H9 (cell line): Measurements from ENCODE around the gene ACOX3. TPM values are rescaled to one million over a fixed set of nuclear protein-coding genes. Genes with fewer than 3 reads are reported as not detected.

Experiments used
- DNase-seq: peaks from one replicate; pipeline ENCODE4 v3.0.0-alpha.2; 2017
- H2AFZ ChIP-seq: one replicate; pipeline ENCODE4 v1.6.1; 2013; ENCODE audit warnings: mild to moderate bottlenecking, low read length, control low read depth, moderate library complexity
- H2AK5ac ChIP-seq: 2 replicates; pipeline ENCODE4 v1.6.1; 2013; ENCODE audit warnings: low read length, control low read depth, mixed read lengths; ENCODE audit not compliant: insufficient read length
- H2BK120ac ChIP-seq: one replicate; pipeline ENCODE4 v1.6.1; 2013; ENCODE audit warnings: low read depth, mild to moderate bottlenecking, low read length, control low read depth, inconsistent platforms; ENCODE audit not compliant: poor library complexity, severe bottlenecking
- H2BK12ac ChIP-seq: 2 replicates; pipeline ENCODE4 v1.6.1; 2013; ENCODE audit warnings: low read length, control low read depth, mixed read lengths, low read depth; ENCODE audit not compliant: insufficient read length
- H2BK15ac ChIP-seq: 2 replicates; pipeline ENCODE4 v1.6.1; 2013; ENCODE audit warnings: low read depth, low read length, control low read depth
- H2BK20ac ChIP-seq: one replicate; pipeline ENCODE4 v1.6.1; 2013; ENCODE audit warnings: low read depth, mild to moderate bottlenecking, low read length, control low read depth, inconsistent platforms; ENCODE audit not compliant: poor library complexity, severe bottlenecking
- H2BK5ac ChIP-seq: 2 replicates; pipeline ENCODE4 v1.6.1; 2013; ENCODE audit warnings: low read length, control low read depth, mixed read lengths; ENCODE audit not compliant: insufficient read length
- H3K14ac ChIP-seq: 2 replicates; pipeline ENCODE4 v1.6.1; 2013; ENCODE audit warnings: low read length, control low read depth; ENCODE audit not compliant: insufficient read depth
- H3K18ac ChIP-seq: 2 replicates; pipeline ENCODE4 v1.6.1; 2013; ENCODE audit warnings: low read depth, mild to moderate bottlenecking, mixed read lengths, low read length, control low read depth; ENCODE audit not compliant: insufficient read length
- H3K23ac ChIP-seq: 2 replicates; pipeline ENCODE4 v1.6.1; 2013; ENCODE audit warnings: low read length, control low read depth, mixed read lengths, low read depth; ENCODE audit not compliant: insufficient read length
- H3K23me2 ChIP-seq: 2 replicates; pipeline ENCODE4 v1.6.1; 2013; ENCODE audit warnings: low read depth, mild to moderate bottlenecking, mixed read lengths, low read length, control low read depth; ENCODE audit not compliant: insufficient read length, poor library complexity, severe bottlenecking
- H3K27ac ChIP-seq: 2 replicates; pipeline ENCODE4 v1.5.1; 2013; ENCODE audit warnings: low read length, control low read depth, mixed read lengths, low read depth; ENCODE audit not compliant: insufficient read length
- H3K27me3 ChIP-seq: 2 replicates; pipeline ENCODE4 v1.6.1; 2013; ENCODE audit warnings: low read length, control low read depth, inconsistent platforms; ENCODE audit not compliant: insufficient read depth
- H3K4ac ChIP-seq: 2 replicates; pipeline ENCODE4 v1.6.1; 2013; ENCODE audit warnings: low read depth, mild to moderate bottlenecking, control low read depth, inconsistent platforms, low read length, moderate library complexity
- H3K4me1 ChIP-seq: 2 replicates; pipeline ENCODE4 v1.6.1; 2013; ENCODE audit warnings: low read length, control low read depth, inconsistent platforms; ENCODE audit not compliant: insufficient read depth
- H3K4me2 ChIP-seq: 2 replicates; pipeline ENCODE4 v1.6.1; 2013; ENCODE audit warnings: low read length, control low read depth, mixed read lengths; ENCODE audit not compliant: insufficient read length, insufficient read depth
- H3K56ac ChIP-seq: 2 replicates; pipeline ENCODE4 v1.6.1; 2013; ENCODE audit warnings: low read depth, mild to moderate bottlenecking, mixed read lengths, low read length, control low read depth; ENCODE audit not compliant: insufficient read length
- H3K79me1 ChIP-seq: 2 replicates; pipeline ENCODE4 v1.6.1; 2013; ENCODE audit warnings: low read depth, mild to moderate bottlenecking, moderate library complexity, low read length, control low read depth, inconsistent platforms; ENCODE audit not compliant: insufficient read depth, poor library complexity, severe bottlenecking
- H3K79me2 ChIP-seq: 2 replicates; pipeline ENCODE4 v1.6.1; 2013; ENCODE audit warnings: low read length, control low read depth, inconsistent platforms; ENCODE audit not compliant: insufficient read depth
- H3K9ac ChIP-seq: 2 replicates; pipeline ENCODE4 v1.6.1; 2013; ENCODE audit warnings: low read length, control low read depth, mixed read lengths; ENCODE audit not compliant: insufficient read length; ENCODE audit errors: extremely low read depth
- H3K9me3 ChIP-seq: one replicate; pipeline ENCODE4 v1.6.1; 2013; ENCODE audit warnings: low read depth, low read length, inconsistent platforms; ENCODE audit not compliant: control insufficient read depth
- H3T11ph ChIP-seq: one replicate; pipeline ENCODE4 v1.6.1; 2013; ENCODE audit warnings: mild to moderate bottlenecking, low read length, control low read depth, inconsistent platforms
- H4K20me1 ChIP-seq: one replicate; pipeline ENCODE4 v1.6.1; 2013; ENCODE audit not compliant: control insufficient read depth, insufficient read length, insufficient read depth
- H4K5ac ChIP-seq: 2 replicates; pipeline ENCODE4 v1.6.1; 2013; ENCODE audit warnings: low read depth, mild to moderate bottlenecking, mixed read lengths, low read length, control low read depth; ENCODE audit not compliant: insufficient read length
- H4K8ac ChIP-seq: replicated peaks from 2 replicates; pipeline ENCODE4 v1.6.1; 2013; ENCODE audit warnings: low read length, control low read depth, mixed read lengths, low read depth; ENCODE audit not compliant: insufficient read length
- H4K91ac ChIP-seq: 2 replicates; pipeline ENCODE4 v1.6.1; 2013; ENCODE audit warnings: low read depth, mild to moderate bottlenecking, moderate library complexity, mixed read lengths, low read length, control low read depth; ENCODE audit not compliant: insufficient read length
- H3K27ac Mint-ChIP-seq, 3 experiments: 2 replicates in 2 of 3; 3 replicates in 1 of 3; pipeline ENCODE4 v1.8.0; 2020 to 2021; ENCODE audit warnings: mixed read lengths in 3 of 3, mild to moderate bottlenecking in 1 of 3, moderate library complexity in 1 of 3
- H3K27me3 Mint-ChIP-seq: 2 replicates; pipeline ENCODE4 v1.8.0; 2021; ENCODE audit warnings: low read depth, mild to moderate bottlenecking, moderate library complexity, mixed read lengths
- H3K36me3 Mint-ChIP-seq, 3 experiments: 2 replicates in 2 of 3; 3 replicates in 1 of 3; pipeline ENCODE4 v1.8.0; 2020 to 2021; ENCODE audit warnings: low read depth in 3 of 3, mixed read lengths in 3 of 3; ENCODE audit not compliant: insufficient read depth in 1 of 3
- H3K4me1 Mint-ChIP-seq, 2 experiments: 2 replicates each; pipeline ENCODE4 v1.8.0; 2020; ENCODE audit warnings: mixed read lengths in 2 of 2
- H3K4me3 Mint-ChIP-seq, 2 experiments: 2 replicates in 1 of 2; 3 replicates in 1 of 2; pipeline ENCODE4 v1.8.0; 2020 to 2021; ENCODE audit warnings: mild to moderate bottlenecking in 2 of 2, mixed read lengths in 2 of 2, moderate library complexity in 1 of 2
- H3K9me3 Mint-ChIP-seq, 2 experiments: 2 replicates in 1 of 2; 3 replicates in 1 of 2; pipeline ENCODE4 v1.8.0; 2020; ENCODE audit warnings: mild to moderate bottlenecking in 2 of 2, mixed read lengths in 2 of 2, moderate library complexity in 1 of 2
- CTCF ChIP-seq: fragments of 200-600 bp; sonication (generic); conservative IDR thresholded peaks from 3 replicates; pipeline ENCODE4 v1.8.0; 2021; ENCODE audit warnings: antibody characterized with exemption, mild to moderate bottlenecking
- WGBS: extraction: QIAGEN DNeasy Blood & Tissue Kit; methylation state at CpG from one replicate; pipeline ENCODE4 v1.1.7; 2013; ENCODE audit warnings: missing lambda C conversion rate, low lambda C conversion rate, mixed read lengths; ENCODE audit not compliant: insufficient read length; ENCODE audit errors: extremely low coverage; 5-methylcytosine and 5-hydroxymethylcytosine counted together
- total RNA-seq: library from RNA; stranded (reverse); gene quantifications from 2 replicates; pipeline ENCODE4 v1.2.1, GENCODE V29; 2021

Gene ACOX3
- total RNA-seq, 1 experiment from 2014 or later, result 13.8 TPM

GRCh38 chr4:8351931-8352367 is 88.6 kb downstream of the ACOX3 start:
- no peak overlapping the region for H2AK5ac ChIP-seq
- H3K27me3 Mint-ChIP-seq, result peaks cover 36% of the 10 kb centered on the region
- H3K9me3 ChIP-seq, result no peaks in the 10 kb centered on the region
- no peak overlapping the region for H3T11ph ChIP-seq
- H3K4ac ChIP-seq, result no peak overlapping the region
- no peaks in the 10 kb centered on the region for H3K23me2 ChIP-seq
- H3K4me1 Mint-ChIP-seq, result peaks cover 32 to 34% of the 10 kb centered on the region in 2 experiments
- H3K27ac Mint-ChIP-seq, result no peak overlapping the region
- H4K5ac ChIP-seq, result no peak overlapping the region
- H3K18ac ChIP-seq, result no peak overlapping the region
- H2AFZ ChIP-seq, result no peak overlapping the region
- TF ChIP-seq CTCF, result no peak
- H3K36me3 Mint-ChIP-seq, result peaks cover 0 to 11% (median 1%) of the 10 kb centered on the region in 3 experiments; a peak in 1 of 7 replicates
- peaks cover 5% of the 10 kb centered on the region; the same call in 1 of the 2 replicates for H3K4me1 ChIP-seq
- no peak overlapping the region for H3K9ac ChIP-seq
- H3K4me3 Mint-ChIP-seq, result no peak overlapping the region
- no peaks in the 10 kb centered on the region for H4K20me1 ChIP-seq
- H2BK20ac ChIP-seq, result no peak overlapping the region
- peaks cover 4% of the 10 kb centered on the region; the same call in 1 of the 2 replicates for H3K27me3 ChIP-seq
- H4K8ac ChIP-seq, result no peak overlapping the region
- no peaks in the 10 kb centered on the region for H3K9me3 Mint-ChIP-seq
- H3K56ac ChIP-seq, result no peak overlapping the region
- no peak overlapping the region for H4K91ac ChIP-seq
- no peaks in the 10 kb centered on the region for H3K79me1 ChIP-seq
- no peak for DNase-seq
- H3K14ac ChIP-seq, result no peak overlapping the region
- H2BK5ac ChIP-seq, result no peak overlapping the region
- WGBS, result no CpG with 5 or more reads among the region's 8 CpGs
- no peak overlapping the region for H3K23ac ChIP-seq
- no peak overlapping the region for H2BK12ac ChIP-seq
- H2BK120ac ChIP-seq, result no peak overlapping the region
- no peaks in the 10 kb centered on the region for H3K79me2 ChIP-seq
- no peak overlapping the region for H3K4me2 ChIP-seq
- no peak overlapping the region for H3K27ac ChIP-seq
- H2BK15ac ChIP-seq, result no peak overlapping the region
